ENCODE measurements around the gene INSL6.

The INSL6 gene

DNA sequence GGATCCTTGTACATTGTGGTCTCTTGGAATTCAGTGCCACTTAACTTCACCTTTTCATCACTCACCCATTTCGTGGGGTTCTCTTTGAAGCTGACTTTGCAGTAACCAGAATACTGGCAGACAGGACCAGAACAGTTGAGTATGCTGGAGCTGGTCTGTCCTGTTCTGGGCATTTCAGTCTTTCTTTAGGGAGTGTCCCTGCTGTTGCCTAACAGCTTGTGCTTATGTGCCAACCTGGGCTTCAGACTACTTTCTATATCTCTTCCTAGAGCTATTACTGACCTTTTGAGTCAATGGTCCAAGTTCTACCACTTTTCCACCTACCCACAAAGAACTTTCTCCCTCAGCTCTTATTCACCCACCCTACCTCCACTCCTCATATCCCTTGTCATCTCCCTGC lies 10.0 kb upstream of the INSL6 start:
- no peak overlapping the region for H2BK5ac ChIP-seq (ENCODE audit: low read depth, low read length, poor library complexity)
- no peaks in the 10 kb centered on the region for H3K79me2 ChIP-seq (ENCODE audit: control insufficient read depth, insufficient read depth, low read length, poor library complexity)
- H3K4me1 ChIP-seq (ENCODE audit: control insufficient read depth in 1 of 2, insufficient read depth in 2 of 2, low read length in 2 of 2), result no peaks in the 10 kb centered on the region
- no peak overlapping the region for H3K4ac ChIP-seq (ENCODE audit: low read depth, low read length)
- H3K9ac ChIP-seq (ENCODE audit: low read length), result no peak overlapping the region
- no peaks in the 10 kb centered on the region for H3K9me3 ChIP-seq (ENCODE audit: insufficient read depth, low read depth, low read length)
- no peak overlapping the region for H3K14ac ChIP-seq (ENCODE audit: low read length)
- no CpG with 5 or more reads among the region's 1 CpG for WGBS (ENCODE audit: extremely low coverage, insufficient coverage, insufficient read length)
- H2AFZ ChIP-seq (ENCODE audit: insufficient read depth, low read length, poor library complexity), result no peak overlapping the region
- H3K18ac ChIP-seq (ENCODE audit: low read length), result no peak overlapping the region
- H3K23ac ChIP-seq (ENCODE audit: low read length), result no peak overlapping the region
- H4K8ac ChIP-seq (ENCODE audit: low read depth, low read length), result no peak overlapping the region
- H3K79me1 ChIP-seq (ENCODE audit: low read length), result no peaks in the 10 kb centered on the region
- no peak overlapping the region for H2BK12ac ChIP-seq (ENCODE audit: low read length)
- H3K27me3 ChIP-seq (ENCODE audit: insufficient read depth, low read length), result no peaks in the 10 kb centered on the region
- H3K4me3 ChIP-seq (ENCODE audit: low read depth, low read length), result no peak overlapping the region
- H4K91ac ChIP-seq (ENCODE audit: low read depth, low read length), result no peak overlapping the region
- H2AK5ac ChIP-seq (ENCODE audit: low read length), result no peak overlapping the region
- H3K36me3 ChIP-seq (ENCODE audit: control insufficient read depth in 1 of 2, insufficient read depth in 2 of 2, low read length in 2 of 2), result no peaks in the 10 kb centered on the region
- no peak overlapping the region for H4K12ac ChIP-seq (ENCODE audit: low read depth, low read length)
- H2BK120ac ChIP-seq (ENCODE audit: insufficient read depth, low read length, poor library complexity), result no peak overlapping the region
- H3K4me2 ChIP-seq (ENCODE audit: low read length), result no peak overlapping the region
- peak in 1 of 2 donors; percentile 49 for DNase-seq
- H3K27ac ChIP-seq (ENCODE audit: low read depth, low read length), result no peak overlapping the region

DNA sequence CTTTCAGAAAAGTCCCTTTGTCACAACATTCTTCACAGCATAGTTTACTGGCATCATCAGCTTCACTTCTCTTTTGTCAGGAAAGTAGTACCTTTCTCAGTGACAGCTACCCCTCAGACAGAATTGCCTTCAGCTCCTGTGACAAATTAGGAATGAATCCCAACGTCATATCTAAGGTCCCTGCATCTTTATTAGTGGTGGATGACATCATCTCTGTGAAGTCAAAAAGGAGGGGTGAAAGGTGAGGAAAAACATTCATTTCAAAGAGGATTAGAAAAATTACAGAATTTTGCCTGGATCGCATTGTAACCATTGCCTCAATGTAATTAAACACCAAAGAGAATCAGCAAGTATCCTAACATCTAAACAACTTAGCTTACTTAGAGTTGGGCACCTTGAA lies 7.9 kb upstream of the INSL6 start:
- Histone ChIP-seq H4K8ac (ENCODE audit: low read depth, low read length) (no peak overlapping the region), H2BK5ac (ENCODE audit: low read depth, low read length, poor library complexity) (no peak overlapping the region), H3K9me3 (ENCODE audit: insufficient read depth, low read depth, low read length) (no peaks in the 10 kb centered on the region), H3K4me3 (ENCODE audit: low read depth, low read length) (no peak overlapping the region), H3K79me1 (ENCODE audit: low read length) (no peaks in the 10 kb centered on the region), H3K27me3 (ENCODE audit: insufficient read depth, low read length) (no peaks in the 10 kb centered on the region), H3K4me2 (ENCODE audit: low read length) (no peak overlapping the region), H2BK12ac (ENCODE audit: low read length) (no peak overlapping the region), H3K36me3 (ENCODE audit: control insufficient read depth in 1 of 2, insufficient read depth in 2 of 2, low read length in 2 of 2) (no peaks in the 10 kb centered on the region), H4K91ac (ENCODE audit: low read depth, low read length) (no peak overlapping the region), H3K27ac (ENCODE audit: low read depth, low read length) (no peak overlapping the region), H3K9ac (ENCODE audit: low read length) (no peak overlapping the region), H3K4ac (ENCODE audit: low read depth, low read length) (no peak overlapping the region), H2AFZ (ENCODE audit: insufficient read depth, low read length, poor library complexity) (no peak overlapping the region), H3K4me1 (ENCODE audit: control insufficient read depth in 1 of 2, insufficient read depth in 2 of 2, low read length in 2 of 2) (no peaks in the 10 kb centered on the region), H3K79me2 (ENCODE audit: control insufficient read depth, insufficient read depth, low read length, poor library complexity) (no peaks in the 10 kb centered on the region), H3K23ac (ENCODE audit: low read length) (no peak overlapping the region), H2AK5ac (ENCODE audit: low read length) (no peak overlapping the region), H3K14ac (ENCODE audit: low read length) (no peak overlapping the region), H2BK120ac (ENCODE audit: insufficient read depth, low read length, poor library complexity) (no peak overlapping the region), H3K18ac (ENCODE audit: low read length) (no peak overlapping the region), H4K12ac (ENCODE audit: low read depth, low read length) (no peak overlapping the region)
- DNase-seq, result no peak
- WGBS (ENCODE audit: extremely low coverage, insufficient coverage, insufficient read length), result no CpG with 5 or more reads among the region's 2 CpGs

DNA sequence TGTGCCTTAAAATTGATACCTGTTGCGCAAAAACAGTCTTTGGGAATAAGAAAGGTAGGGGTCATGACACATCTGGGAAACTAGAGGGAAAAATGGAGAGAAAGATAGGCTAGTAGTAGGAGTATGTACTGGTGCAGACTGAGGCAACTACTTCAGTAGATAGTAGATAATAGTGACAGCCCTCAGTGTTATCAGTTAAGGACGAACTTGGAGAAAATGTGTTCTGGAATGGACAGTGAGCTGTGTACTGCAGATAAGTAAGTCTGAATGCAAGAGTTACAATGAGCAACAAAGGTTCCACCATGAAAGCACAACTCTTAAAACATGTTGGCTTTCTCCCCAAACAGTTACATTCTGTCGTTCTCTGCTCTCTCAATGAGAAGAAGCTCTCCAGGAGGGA lies 6.5 kb upstream of the INSL6 start:
- DNase-seq, result peak in 1 of 2 donors; percentile 13
- Histone ChIP-seq H3K4ac (ENCODE audit: low read depth, low read length) (no peak overlapping the region), H2AFZ (ENCODE audit: insufficient read depth, low read length, poor library complexity) (no peak overlapping the region), H3K36me3 (ENCODE audit: control insufficient read depth in 1 of 2, insufficient read depth in 2 of 2, low read length in 2 of 2) (no peaks in the 10 kb centered on the region), H3K9ac (ENCODE audit: low read length) (no peak overlapping the region), H3K18ac (ENCODE audit: low read length) (no peak overlapping the region), H4K8ac (ENCODE audit: low read depth, low read length) (no peak overlapping the region), H3K4me3 (ENCODE audit: low read depth, low read length) (no peak overlapping the region), H3K27me3 (ENCODE audit: insufficient read depth, low read length) (no peaks in the 10 kb centered on the region), H4K12ac (ENCODE audit: low read depth, low read length) (no peak overlapping the region), H2BK120ac (ENCODE audit: insufficient read depth, low read length, poor library complexity) (no peak overlapping the region), H4K91ac (ENCODE audit: low read depth, low read length) (no peak overlapping the region), H3K4me2 (ENCODE audit: low read length) (no peak overlapping the region), H2AK5ac (ENCODE audit: low read length) (no peak overlapping the region), H3K27ac (ENCODE audit: low read depth, low read length) (no peak overlapping the region), H2BK5ac (ENCODE audit: low read depth, low read length, poor library complexity) (no peak overlapping the region), H3K14ac (ENCODE audit: low read length) (no peak overlapping the region), H3K79me2 (ENCODE audit: control insufficient read depth, insufficient read depth, low read length, poor library complexity) (no peaks in the 10 kb centered on the region), H3K23ac (ENCODE audit: low read length) (no peak overlapping the region), H3K4me1 (ENCODE audit: control insufficient read depth in 1 of 2, insufficient read depth in 2 of 2, low read length in 2 of 2) (no peaks in the 10 kb centered on the region), H3K9me3 (ENCODE audit: insufficient read depth, low read depth, low read length) (no peaks in the 10 kb centered on the region), H3K79me1 (ENCODE audit: low read length) (no peaks in the 10 kb centered on the region), H2BK12ac (ENCODE audit: low read length) (no peak overlapping the region)
- WGBS (ENCODE audit: extremely low coverage, insufficient coverage, insufficient read length), result no CpG with 5 or more reads among the region's 3 CpGs

DNA sequence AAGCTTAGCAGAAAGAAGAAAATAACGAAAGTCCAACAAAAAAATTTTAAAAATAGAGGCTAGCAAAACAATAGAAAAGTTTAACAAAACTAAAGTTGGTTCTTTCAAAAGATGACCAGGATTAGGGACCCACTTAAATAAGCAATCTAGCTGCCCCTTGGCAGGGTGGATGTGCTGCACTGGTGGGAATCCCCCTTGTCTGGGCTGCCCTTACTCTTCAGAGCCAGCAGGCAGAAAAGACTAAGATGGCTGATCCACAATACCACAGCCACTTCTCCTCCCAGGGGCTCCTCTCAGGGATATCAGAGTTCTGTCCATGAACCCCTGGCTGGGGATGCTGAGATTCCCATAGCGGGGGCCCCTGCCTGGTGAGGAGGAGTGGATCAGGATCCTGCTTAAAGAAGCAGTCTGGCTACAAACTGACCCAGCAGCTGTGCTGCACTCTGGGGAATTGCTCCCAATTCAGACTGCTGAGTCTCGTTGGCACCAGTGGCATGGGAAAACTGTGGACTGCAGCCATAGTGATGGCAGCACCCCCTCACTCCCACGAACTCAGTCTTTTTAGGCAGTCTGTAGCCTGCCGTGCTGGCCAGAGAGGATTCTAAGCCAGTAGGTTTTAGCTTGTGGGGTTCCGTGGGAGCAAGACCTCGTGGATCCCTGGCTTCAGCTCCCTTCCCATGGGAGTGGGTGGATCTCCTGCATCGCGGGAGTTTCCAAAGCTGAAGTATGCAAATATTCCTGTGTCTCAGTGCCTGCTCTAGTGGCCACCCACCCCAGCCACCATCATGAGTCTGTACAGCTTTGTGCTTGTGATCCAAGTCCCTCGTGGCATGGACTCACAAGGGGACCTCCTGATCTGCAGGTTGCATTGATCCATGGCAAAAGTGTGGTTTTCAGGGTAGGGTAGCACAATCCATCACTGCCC lies 2.9 kb upstream of the INSL6 start:
- Histone ChIP-seq H3K79me2 (ENCODE audit: control insufficient read depth, insufficient read depth, low read length, poor library complexity) (no peaks in the 10 kb centered on the region), H4K91ac (ENCODE audit: low read depth, low read length) (no peak overlapping the region), H3K4me3 (ENCODE audit: low read depth, low read length) (no peak overlapping the region), H3K79me1 (ENCODE audit: low read length) (no peaks in the 10 kb centered on the region), H2BK12ac (ENCODE audit: low read length) (no peak overlapping the region), H2BK120ac (ENCODE audit: insufficient read depth, low read length, poor library complexity) (no peak overlapping the region), H2BK5ac (ENCODE audit: low read depth, low read length, poor library complexity) (no peak overlapping the region), H3K9me3 (ENCODE audit: insufficient read depth, low read depth, low read length) (no peaks in the 10 kb centered on the region), H3K4me1 (ENCODE audit: control insufficient read depth in 1 of 2, insufficient read depth in 2 of 2, low read length in 2 of 2) (no peaks in the 10 kb centered on the region), H2AFZ (ENCODE audit: insufficient read depth, low read length, poor library complexity) (no peak overlapping the region), H3K23ac (ENCODE audit: low read length) (no peak overlapping the region), H4K8ac (ENCODE audit: low read depth, low read length) (no peak overlapping the region), H3K36me3 (ENCODE audit: control insufficient read depth in 1 of 2, insufficient read depth in 2 of 2, low read length in 2 of 2) (no peaks in the 10 kb centered on the region), H3K18ac (ENCODE audit: low read length) (no peak overlapping the region), H3K4ac (ENCODE audit: low read depth, low read length) (no peak overlapping the region), H3K9ac (ENCODE audit: low read length) (no peak overlapping the region), H4K12ac (ENCODE audit: low read depth, low read length) (no peak overlapping the region), H3K27me3 (ENCODE audit: insufficient read depth, low read length) (no peaks in the 10 kb centered on the region), H2AK5ac (ENCODE audit: low read length) (no peak overlapping the region), H3K14ac (ENCODE audit: low read length) (no peak overlapping the region), H3K27ac (ENCODE audit: low read depth, low read length) (no peak overlapping the region), H3K4me2 (ENCODE audit: low read length) (no peak overlapping the region)
- no peak for DNase-seq
- no CpG with 5 or more reads among the region's 10 CpGs for WGBS (ENCODE audit: extremely low coverage, insufficient coverage, insufficient read length)

Data from trophoblast cell (in vitro differentiated cells and primary cell).